Heart left ventricle (tissue), 13 donors: ENCODE data around the gene ECM2.

ENCODE experiments used
- POLR2A ChIP-seq, 2 donors: fragments of 450-650 bp; IDR thresholded peaks; one replicate each; pipeline ENCODE4 v1.6.1; 2017; ENCODE audit warnings: antibody characterized with exemption in 2 of 2, mild to moderate bottlenecking in 2 of 2, moderate library complexity in 2 of 2
- TF ChIP-seq, protein P1 (sequence below), 12 donors: fragments of 200-600 bp; sonication (generic) in 4 of 12; IDR thresholded peaks; one replicate each; pipeline versions ENCODE4 v1.5.0 to v1.8.0; 2018 to 2022; ENCODE audit warnings: antibody characterized with exemption in 12 of 12, mild to moderate bottlenecking in 5 of 12
- donor health status: ischemic (EF 13 %, LVEDD 7.1; RV severe dilation, severe dysfunction).
- donor health status: DM: no; HTN: yes; CAD: no.
- donor health status: DM: no; HTN: no; CAD: no.
- donor health status: ischemic (EF 25% LVEDD 6.9; RV normal size, moderate dysfunction).
- donor health status: ischemic (EF 25% LVEDD 5.7; RV mildly dilated, moderate dysfunction).
- donor health status: ischemic (EF 35%, LVEDD 5.7; RV mildly dilated, moderate dysfunction).
- donor health status: nonischemic (EF 11% LVEDD 7.7; RV severe dilation, severe dysfunction).
- donor health status: DM: yes; HTN: yes; CAD: no.
- donor health status: PGD.
- donor health status: ischemic (EF 29% LVEDD 5.4; RV normal size, mild dysfunction).
- donor health status: nonischemic (EF 23%, LVEDD 6.1; RV moderate dilation, normal function).

DNA sequence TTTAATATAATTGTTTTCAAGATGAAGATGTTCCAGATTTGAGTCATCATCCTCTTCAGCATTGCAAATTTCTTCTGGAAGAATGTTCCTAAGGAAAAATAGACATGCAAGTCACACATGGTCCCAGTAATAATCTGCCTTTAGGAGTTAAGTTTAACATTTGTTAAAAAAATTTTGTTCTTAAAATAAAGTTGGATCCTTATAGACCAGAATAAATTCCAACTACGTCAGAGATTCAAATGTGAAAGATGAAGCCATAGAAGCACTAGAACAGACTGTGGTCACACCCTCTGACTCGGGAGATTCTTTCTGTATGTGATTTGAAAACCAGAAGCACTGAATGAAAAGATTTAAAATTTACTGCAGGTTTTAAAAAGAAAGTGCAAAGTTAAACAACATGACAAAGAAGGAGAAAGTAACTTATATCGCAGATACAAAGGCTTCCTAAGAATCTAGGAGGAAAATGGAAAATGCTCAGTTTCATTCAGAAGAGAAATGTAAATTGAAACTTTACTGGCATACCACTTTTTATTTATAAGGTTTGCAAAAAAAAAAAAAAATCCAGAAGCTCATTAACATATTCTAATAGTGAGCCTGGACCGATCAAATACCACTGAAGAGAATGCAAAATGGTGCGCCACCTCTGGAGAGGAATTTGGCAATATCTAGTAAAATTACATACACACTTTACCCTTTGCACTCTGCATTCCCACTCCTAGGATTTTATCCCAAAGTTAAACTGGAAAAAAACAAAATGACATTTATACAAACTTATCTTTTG is 39.2 kb downstream of the ECM2 start:
- TF ChIP-seq, protein P1, sequence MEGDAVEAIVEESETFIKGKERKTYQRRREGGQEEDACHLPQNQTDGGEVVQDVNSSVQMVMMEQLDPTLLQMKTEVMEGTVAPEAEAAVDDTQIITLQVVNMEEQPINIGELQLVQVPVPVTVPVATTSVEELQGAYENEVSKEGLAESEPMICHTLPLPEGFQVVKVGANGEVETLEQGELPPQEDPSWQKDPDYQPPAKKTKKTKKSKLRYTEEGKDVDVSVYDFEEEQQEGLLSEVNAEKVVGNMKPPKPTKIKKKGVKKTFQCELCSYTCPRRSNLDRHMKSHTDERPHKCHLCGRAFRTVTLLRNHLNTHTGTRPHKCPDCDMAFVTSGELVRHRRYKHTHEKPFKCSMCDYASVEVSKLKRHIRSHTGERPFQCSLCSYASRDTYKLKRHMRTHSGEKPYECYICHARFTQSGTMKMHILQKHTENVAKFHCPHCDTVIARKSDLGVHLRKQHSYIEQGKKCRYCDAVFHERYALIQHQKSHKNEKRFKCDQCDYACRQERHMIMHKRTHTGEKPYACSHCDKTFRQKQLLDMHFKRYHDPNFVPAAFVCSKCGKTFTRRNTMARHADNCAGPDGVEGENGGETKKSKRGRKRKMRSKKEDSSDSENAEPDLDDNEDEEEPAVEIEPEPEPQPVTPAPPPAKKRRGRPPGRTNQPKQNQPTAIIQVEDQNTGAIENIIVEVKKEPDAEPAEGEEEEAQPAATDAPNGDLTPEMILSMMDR (IDR thresholded peaks at IDR 0.05): no peak
- no peak for TF ChIP-seq POLR2A (IDR thresholded peaks at IDR 0.05)
